NCI-H2171 (cell line): ENCODE data around the gene DTL.

Experiments
- DNase-seq: peaks from one replicate; lab custom pipeline; 2025; lab: John Stamatoyannopoulos, UW

Gene DTL

GRCh38 chr1:212035835-212036605 is 472 bp downstream of the DTL start:
- DNase-seq = peak; percentile 50

- DNase-seq = no peak
Measured at GRCh38 chr1:212037900-212038299, 2.4 kb downstream of the DTL start.

- DNase-seq = no peak
Measured at GRCh38 chr1:212039622-212040021, 4.1 kb downstream of the DTL start.

DNA sequence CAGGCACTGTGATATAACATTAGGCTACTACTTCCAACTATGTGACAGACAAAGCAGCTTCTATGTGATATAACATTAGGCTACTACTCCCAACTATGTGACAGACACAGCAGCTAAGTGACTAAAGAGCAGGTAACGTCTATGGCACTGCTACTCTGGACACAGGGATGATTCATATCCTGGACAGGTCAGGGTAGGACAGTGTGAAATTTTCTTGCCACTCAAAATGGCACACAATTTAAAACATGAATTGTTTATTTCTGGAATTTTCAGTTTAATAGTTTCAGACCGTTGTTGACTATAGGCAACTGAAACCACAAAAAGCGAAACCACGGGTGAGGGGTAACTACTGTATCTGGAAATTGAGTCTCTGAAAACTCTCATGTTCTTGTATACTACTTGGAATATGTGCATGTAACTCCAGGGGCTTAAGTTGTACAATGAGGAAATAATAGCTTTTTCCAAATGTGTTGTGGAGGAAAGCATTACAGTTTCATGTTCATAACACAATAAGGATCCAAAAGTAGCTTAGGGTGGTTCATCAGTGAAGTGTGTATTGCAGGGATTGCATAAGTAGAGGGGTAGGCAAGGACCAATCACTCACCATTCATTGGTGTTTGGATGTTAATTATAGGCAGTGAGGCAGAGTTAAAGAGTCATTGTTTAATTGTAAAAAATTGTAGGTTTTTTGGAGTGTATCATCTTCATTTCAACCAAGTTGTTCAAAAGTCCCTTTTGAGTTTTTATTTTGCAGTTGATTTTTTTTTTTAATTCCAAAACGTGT is 5.3 kb downstream of the DTL start:
- no peak for DNase-seq

DNA sequence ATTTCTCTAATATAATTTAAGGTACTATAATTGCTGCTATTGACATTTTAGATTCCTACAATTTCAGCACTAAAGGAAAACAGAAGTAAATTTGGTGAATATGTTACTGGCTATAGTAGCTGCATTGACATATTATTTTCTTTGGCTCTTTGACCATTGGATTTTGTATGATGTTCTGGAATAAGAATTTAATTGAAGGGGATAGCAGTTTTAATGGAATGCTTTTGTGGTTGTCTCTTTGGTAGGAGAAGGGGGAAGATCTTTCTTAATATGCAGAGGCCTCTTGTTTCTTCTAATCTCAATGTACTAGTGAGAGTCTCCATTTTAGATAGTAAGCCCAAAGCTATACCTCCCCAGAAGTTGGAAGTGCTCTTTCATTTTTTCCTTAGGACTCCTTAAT is 6.9 kb downstream of the DTL start:
- DNase-seq = no peak

DNA sequence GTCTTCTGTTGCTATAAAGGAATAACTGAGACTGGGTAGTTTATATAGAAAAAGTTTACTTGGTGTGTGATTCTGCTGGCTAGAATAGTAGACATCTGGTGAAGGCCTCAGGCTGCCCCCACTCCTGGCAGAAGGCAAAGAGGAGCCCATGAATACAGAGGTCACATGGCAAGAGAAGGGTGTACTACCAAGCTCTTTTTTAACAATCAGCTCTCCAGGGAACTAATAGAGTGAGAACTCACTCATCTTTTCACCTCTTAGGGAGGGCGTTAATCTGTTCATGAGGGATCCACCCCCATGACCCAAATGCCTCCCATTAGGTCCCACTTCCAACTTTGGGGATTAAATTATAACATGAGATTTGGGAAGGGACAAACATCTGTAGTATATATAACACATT is 9.3 kb downstream of the DTL start:
- no peak for DNase-seq

DNA sequence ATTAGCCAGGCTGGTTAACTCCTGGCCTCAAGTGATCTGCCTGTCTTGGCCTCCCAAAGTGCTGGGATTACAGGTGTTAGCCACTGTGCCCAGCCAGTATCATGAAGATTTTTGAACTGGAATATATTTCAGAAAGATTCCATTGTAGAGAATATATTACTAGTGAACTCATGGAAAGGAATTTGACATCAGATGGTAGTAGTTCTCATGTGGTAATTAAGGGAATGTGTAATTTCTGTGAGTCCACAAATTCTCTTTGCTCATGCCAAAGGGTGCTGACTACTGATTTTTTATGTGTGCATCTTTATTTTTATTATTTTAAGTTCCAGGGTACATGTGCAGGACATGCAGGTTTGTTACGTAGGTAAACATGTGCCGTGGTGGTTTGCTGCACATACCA is 10.4 kb downstream of the DTL start:
- DNase-seq = no peak

DNA sequence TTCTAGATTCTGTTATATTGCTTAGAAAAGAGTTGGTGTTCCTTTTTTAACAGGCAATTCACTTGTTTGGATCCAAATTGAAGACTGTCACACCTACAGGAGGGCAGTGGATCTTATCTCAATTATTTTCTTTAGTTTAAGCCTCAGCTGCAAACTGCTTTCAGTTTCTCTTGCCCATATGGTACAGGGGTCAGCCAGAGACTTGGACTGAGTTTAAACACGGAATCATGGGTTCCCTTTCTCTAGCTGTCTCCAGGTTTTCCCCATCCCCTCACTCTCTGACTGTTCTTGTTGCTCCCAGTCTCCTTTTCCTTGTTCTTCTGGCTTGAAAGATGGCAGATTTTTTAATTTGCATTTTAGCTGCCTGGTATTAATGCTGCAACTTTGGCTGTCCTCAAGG is 18.4 kb downstream of the DTL start:
- no peak for DNase-seq

GRCh38 chr1:212055333-212055732 is 19.8 kb downstream of the DTL start:
- DNase-seq = no peak

DNA sequence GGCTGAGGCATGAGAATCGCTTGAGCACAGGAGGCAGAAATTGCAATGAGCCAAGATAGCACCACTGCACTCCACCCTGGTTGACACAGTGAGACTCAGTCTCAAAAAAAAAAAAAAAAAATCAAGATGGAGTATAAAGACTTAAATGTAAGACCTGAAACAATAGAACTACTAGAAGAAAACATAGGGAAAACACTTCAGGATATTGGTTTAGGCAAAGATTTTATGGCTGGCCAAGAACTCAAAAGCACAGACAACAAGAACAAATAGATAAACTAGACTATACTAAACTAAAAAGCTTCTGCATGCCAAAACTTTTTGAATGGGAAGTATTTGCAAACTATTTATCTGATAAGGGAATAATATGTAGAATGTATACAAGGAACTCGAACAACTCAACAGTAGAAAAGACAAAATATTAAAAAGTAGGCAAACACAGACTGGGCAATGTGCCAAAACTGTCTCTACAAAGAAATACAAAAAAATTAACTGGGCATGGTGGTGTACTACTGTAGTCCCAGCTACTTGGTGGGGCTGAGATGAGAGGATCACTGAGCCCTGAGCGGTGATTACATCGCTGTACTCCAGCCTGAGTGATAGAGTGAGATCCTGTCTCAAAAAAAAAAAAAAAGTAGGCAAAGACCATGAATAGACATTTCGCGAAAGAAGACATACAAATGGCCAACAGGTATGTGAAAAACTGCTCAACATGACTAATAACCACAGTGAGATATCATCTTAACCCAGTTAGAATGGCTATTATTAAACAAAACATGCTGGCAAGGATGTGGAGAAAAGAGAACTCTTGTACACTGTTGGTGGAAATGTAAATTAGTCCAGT is 25.3 kb downstream of the DTL start:
- no peak for DNase-seq

DNA sequence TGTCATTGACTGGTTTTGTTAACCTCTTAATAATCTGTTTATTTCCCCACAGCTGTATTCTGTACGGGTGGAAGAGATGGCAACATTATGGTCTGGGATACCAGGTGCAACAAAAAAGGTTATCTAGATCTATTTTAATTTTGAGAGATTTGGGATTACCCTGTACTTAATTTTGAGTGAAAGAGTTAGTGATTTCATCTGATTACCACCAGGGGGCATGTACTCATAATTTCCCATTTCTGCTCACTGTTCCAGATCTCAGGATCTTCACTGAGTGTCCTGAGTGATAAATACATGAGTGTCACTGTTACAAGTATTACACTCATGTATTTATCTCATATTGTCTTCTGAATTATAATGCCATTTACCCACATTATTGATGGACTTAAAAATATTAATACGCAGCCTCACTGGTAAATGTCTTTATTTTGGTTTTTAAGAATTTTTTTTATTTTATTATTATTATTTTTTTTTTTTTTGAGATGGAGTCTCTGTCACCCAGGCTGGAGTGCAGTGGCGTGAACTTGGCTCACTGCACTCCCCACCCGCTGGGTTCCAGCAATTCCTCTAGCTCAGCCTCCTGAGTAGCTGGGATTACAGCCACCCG is 27.4 kb downstream of the DTL start:
- peak; percentile 19 for DNase-seq

- no peak for DNase-seq
Measured at GRCh38 chr1:212067787-212068186, 32.2 kb downstream of the DTL start.

- DNase-seq = peak; percentile 5
Measured at GRCh38 chr1:212070720-212071302, 35.3 kb downstream of the DTL start.

- no peak for DNase-seq
Measured at GRCh38 chr1:212072047-212072446, 36.5 kb downstream of the DTL start.

DNA sequence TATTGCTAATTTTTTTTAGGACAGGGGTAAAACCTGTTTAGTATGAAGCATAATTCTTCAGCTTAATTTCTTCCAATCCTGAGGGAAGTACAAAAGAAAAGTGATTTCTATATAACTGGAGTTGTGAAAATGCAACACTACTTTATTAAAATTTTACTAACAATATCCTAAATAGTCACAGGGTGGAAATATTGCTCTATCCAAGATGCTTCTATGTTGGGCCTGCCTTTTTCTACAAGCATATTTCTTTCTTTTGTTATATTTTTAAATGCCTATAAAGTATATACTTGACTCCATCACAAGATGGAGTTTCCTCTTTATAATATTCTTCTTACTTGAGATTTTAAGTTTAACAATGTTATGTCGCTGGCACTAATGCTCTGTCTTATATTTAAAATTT is 37.9 kb downstream of the DTL start:
- DNase-seq = no peak

- DNase-seq = no peak
Measured at GRCh38 chr1:212074313-212074712, 38.8 kb downstream of the DTL start.

GRCh38 chr1:212074856-212075255 is 39.3 kb downstream of the DTL start:
- DNase-seq = no peak

GRCh38 chr1:212077028-212077427 is 41.5 kb downstream of the DTL start:
- DNase-seq = no peak

GRCh38 chr1:212078826-212079225 is 43.3 kb downstream of the DTL start:
- DNase-seq = no peak

DNA sequence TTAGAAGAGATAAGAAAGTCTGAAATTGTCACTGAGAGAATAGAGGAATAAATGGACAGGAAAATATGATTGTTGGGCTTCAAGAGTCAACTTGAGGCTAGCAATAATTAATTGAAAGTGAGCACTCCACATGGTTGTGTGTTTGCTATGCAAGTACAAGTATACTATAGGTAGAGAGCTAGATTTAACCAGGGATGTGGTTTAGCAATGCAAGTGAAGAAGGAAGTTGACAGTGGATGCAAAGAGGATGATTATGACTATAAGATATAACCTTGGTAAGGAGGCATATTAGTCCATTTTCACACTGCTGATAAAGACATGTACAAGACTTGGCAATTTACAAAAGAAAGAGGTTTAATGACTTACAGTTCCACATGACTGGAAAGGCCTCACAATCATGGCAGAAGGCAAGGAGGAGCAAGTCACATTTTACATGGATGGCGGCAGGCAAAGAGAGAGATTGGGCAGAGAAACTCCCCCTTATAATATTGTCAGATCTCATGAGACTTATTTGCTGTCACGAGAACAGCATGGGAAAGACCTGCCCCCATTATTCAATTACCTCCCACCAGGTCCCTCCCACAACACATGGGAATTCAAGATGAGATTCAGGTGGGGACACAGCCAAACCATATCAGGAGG is 47.3 kb downstream of the DTL start:
- DNase-seq = no peak

DNA sequence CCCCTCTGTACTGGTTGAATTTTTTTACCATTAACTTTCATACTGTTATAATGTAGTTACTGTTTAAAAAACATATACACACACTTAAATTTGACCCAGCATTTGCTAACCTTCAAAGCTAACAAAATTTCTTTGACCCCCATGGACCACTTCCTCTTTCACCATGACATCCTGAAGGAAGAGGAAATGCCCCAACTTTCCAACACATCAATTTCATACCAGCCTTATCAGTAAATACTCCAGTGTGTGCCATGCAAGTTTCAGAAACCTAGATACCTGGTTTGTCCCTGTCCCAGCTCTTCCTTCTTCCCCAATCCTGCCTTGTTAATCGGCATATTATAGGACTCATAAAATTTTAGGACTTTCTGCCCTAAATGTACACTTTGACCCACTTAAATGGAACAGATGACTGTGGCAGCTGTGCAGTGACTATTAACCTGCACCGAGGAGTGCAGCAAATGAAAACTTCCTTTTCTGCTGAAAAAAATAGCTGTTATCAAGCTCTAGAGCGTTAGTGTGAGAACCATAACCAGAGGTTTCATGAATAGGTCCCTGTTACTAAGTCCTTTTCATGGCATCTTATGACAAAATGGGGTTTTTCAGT is 54.1 kb downstream of the DTL start:
- no peak for DNase-seq
